Neuronal stem cell (in vitro differentiated cells): ENCODE results near the gene SIRPA.

Experiments used
- DNase-seq: peaks from one replicate; pipeline ENCODE4 v3.0.0-alpha.2; 2013; ENCODE audit warnings: low spot score
- H2AFZ ChIP-seq: one replicate; pipeline ENCODE4 v1.6.1; 2013; ENCODE audit warnings: mild to moderate bottlenecking, low read length, inconsistent platforms
- H2AK5ac ChIP-seq: 2 replicates; pipeline ENCODE4 v1.6.1; 2013; ENCODE audit warnings: low read depth, mild to moderate bottlenecking, inconsistent platforms, low read length, moderate library complexity, mixed read lengths
- H2BK120ac ChIP-seq: 2 replicates; pipeline ENCODE4 v1.6.1; 2013; ENCODE audit warnings: low read depth, mild to moderate bottlenecking, inconsistent platforms, low read length, moderate library complexity, mixed read lengths
- H2BK12ac ChIP-seq: one replicate; pipeline ENCODE4 v1.6.1; 2013; ENCODE audit warnings: low read length, inconsistent platforms
- H2BK15ac ChIP-seq: 2 replicates; pipeline ENCODE4 v1.6.1; 2013; ENCODE audit warnings: mild to moderate bottlenecking, low read length, inconsistent platforms, mixed read lengths
- H2BK5ac ChIP-seq: one replicate; pipeline ENCODE4 v1.6.1; 2013; ENCODE audit warnings: inconsistent platforms, mild to moderate bottlenecking, low read length, moderate library complexity
- H3K14ac ChIP-seq: one replicate; pipeline ENCODE4 v1.6.1; 2013; ENCODE audit warnings: low read length, inconsistent platforms
- H3K18ac ChIP-seq: 2 replicates; pipeline ENCODE4 v1.6.1; 2013; ENCODE audit warnings: low read length, inconsistent platforms
- H3K23ac ChIP-seq: 2 replicates; pipeline ENCODE4 v1.6.1; 2013; ENCODE audit warnings: low read depth, mild to moderate bottlenecking, mixed read lengths, low read length, inconsistent platforms; ENCODE audit not compliant: poor library complexity
- H3K27ac ChIP-seq: replicated peaks from 3 replicates; pipeline ENCODE4 v1.5.1; 2013; ENCODE audit warnings: low read length, inconsistent platforms
- H3K27me3 ChIP-seq, 3 experiments: 2 replicates each; pipeline ENCODE4 v1.6.1; 2013; ENCODE audit warnings: low read length in 3 of 3, mild to moderate bottlenecking in 2 of 3, inconsistent platforms in 1 of 3, low read depth in 1 of 3, mixed read lengths in 1 of 3, moderate library complexity in 1 of 3; ENCODE audit not compliant: control insufficient read depth in 3 of 3, insufficient read depth in 3 of 3
- H3K36me3 ChIP-seq, 2 donors: replicated peaks in 1 of 2; 2 replicates each; pipeline ENCODE4 v1.6.1; 2013; ENCODE audit warnings: low read length in 2 of 2; ENCODE audit not compliant: control insufficient read depth in 2 of 2, insufficient read depth in 2 of 2
- H3K4ac ChIP-seq: 2 replicates; pipeline ENCODE4 v1.6.1; 2013; ENCODE audit warnings: inconsistent platforms, mild to moderate bottlenecking, low read length, moderate library complexity
- H3K4me1 ChIP-seq, 2 donors: 1 replicate in 1 of 2; 2 replicates in 1 of 2; pipeline ENCODE4 v1.6.1; 2013; ENCODE audit warnings: low read length in 2 of 2, low read depth in 1 of 2; ENCODE audit not compliant: control insufficient read depth in 2 of 2, insufficient read depth in 1 of 2
- H3K4me2 ChIP-seq: one replicate; pipeline ENCODE4 v1.6.1; 2013; ENCODE audit warnings: mild to moderate bottlenecking, low read length, inconsistent platforms; ENCODE audit not compliant: insufficient read depth, poor library complexity, severe bottlenecking
- H3K4me3 ChIP-seq, 2 donors: 2 replicates each; pipeline ENCODE4 v1.5.1; 2013; ENCODE audit warnings: low read length in 2 of 2, mild to moderate bottlenecking in 2 of 2, inconsistent platforms in 1 of 2, moderate library complexity in 1 of 2
- H3K79me1 ChIP-seq: one replicate; pipeline ENCODE4 v1.6.1; 2013; ENCODE audit warnings: low read depth, mild to moderate bottlenecking, inconsistent platforms, low read length, moderate library complexity
- H3K9ac ChIP-seq: one replicate; pipeline ENCODE4 v1.6.1; 2013; ENCODE audit warnings: mild to moderate bottlenecking, low read depth, low read length, inconsistent platforms; ENCODE audit not compliant: poor library complexity
- H3K9me3 ChIP-seq, 2 donors: replicated peaks in 1 of 2; 2 replicates each; pipeline versions ENCODE3 to v1.6.1; 2013; ENCODE audit warnings: low read length in 2 of 2, mild to moderate bottlenecking in 2 of 2, inconsistent platforms in 1 of 2, low read depth in 1 of 2, mixed read lengths in 1 of 2, moderate library complexity in 1 of 2; ENCODE audit not compliant: control insufficient read depth in 2 of 2, insufficient read depth in 1 of 2
- H4K8ac ChIP-seq: one replicate; pipeline ENCODE4 v1.6.1; 2013; ENCODE audit warnings: low read depth, mild to moderate bottlenecking, inconsistent platforms, low read length, moderate library complexity
- H4K91ac ChIP-seq: one replicate; pipeline ENCODE4 v1.6.1; 2013; ENCODE audit warnings: low read length, low read depth, mild to moderate bottlenecking, inconsistent platforms; ENCODE audit not compliant: poor library complexity
- WGBS, 2 donors: extraction: QIAGEN DNeasy Blood & Tissue Kit; methylation state at CpG; one replicate each; pipeline ENCODE4 v1.1.7; 2013; ENCODE audit warnings: missing lambda C conversion rate in 2 of 2, mixed read lengths in 1 of 2; ENCODE audit not compliant: insufficient read length in 2 of 2, insufficient replicate concordance in 1 of 2; ENCODE audit errors: extremely low coverage in 2 of 2; 5-methylcytosine and 5-hydroxymethylcytosine counted together

Gene SIRPA

DNA sequence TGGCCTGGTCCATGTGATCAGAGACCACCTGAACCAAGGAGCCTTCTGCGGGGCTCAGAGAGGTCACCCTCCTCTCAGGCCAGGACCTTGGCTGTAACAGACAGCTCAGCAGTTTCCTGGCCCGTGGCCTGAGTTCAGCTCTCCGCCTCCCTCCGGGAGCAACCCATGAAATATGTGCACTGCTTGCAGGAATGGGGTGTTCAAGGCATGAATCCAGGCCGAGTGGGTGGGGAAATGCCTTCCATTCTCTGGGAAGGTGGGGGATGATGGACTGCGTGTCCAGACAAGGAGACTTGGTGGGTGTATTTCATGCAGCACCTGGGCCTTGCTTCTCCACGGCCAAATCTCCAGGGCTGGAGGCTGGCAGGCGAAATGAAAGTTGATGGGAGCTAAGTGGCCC is 46.0 kb downstream of the SIRPA start:
- Histone ChIP-seq H4K8ac (no peak overlapping the region), H2BK120ac (no peak overlapping the region), H3K14ac (no peak overlapping the region), H3K4me1 (peaks cover 0 to 2% of the 10 kb centered on the region in 2 donors), H2BK15ac (peak overlapping the region; percentile 19), H3K4ac (no peak overlapping the region), H3K18ac (no peak overlapping the region), H4K91ac (no peak overlapping the region), H2BK12ac (no peak overlapping the region), H3K36me3 (peaks cover 0 to 3% of the 10 kb centered on the region in 2 donors), H3K4me2 (no peak overlapping the region), H3K79me1 (no peaks in the 10 kb centered on the region), H2BK5ac (no peak overlapping the region), H3K9me3 (no peaks in the 10 kb centered on the region), H3K4me3 (peak overlapping the region in 1 of 2 donors; percentile 33), H2AFZ (no peak overlapping the region), H3K23ac (no peak overlapping the region), H3K9ac (no peak overlapping the region), H3K27me3 (peaks cover 0 to 35% (median 2%) of the 10 kb centered on the region in 3 experiments), H2AK5ac (no peak overlapping the region), H3K27ac (no peak overlapping the region)
- no CpG with 5 or more reads among the region's 8 CpGs for WGBS, 2 donors
- no peak for DNase-seq

DNA sequence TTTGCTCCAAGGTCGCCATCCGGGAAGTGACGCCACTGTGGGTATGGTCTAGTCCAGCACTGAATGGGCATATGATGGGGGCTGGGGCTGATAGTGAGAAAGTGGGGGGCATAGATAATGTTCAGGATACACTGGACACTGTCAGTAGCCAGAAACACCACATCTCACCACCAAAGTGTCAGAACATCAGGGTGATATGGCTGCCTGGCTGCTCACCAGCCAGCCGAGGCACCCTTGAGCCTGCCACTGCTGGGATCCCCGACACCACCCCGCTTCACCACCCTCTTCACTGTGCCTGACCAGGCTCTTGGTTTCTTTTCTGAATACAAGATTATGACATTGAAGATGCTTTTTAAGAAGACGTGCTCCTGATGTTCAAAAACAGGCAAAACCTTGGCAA is 46.9 kb downstream of the SIRPA start:
- Histone ChIP-seq H2BK12ac (no peak overlapping the region), H2BK15ac (no peak overlapping the region), H2AK5ac (no peak overlapping the region), H3K27me3 (peaks cover 0 to 44% (median 3%) of the 10 kb centered on the region in 3 experiments), H3K18ac (no peak overlapping the region), H3K79me1 (no peaks in the 10 kb centered on the region), H2AFZ (no peak overlapping the region), H4K91ac (no peak overlapping the region), H3K36me3 (peaks cover 0 to 3% of the 10 kb centered on the region in 2 donors), H3K27ac (no peak overlapping the region), H3K14ac (no peak overlapping the region), H3K9ac (no peak overlapping the region), H3K4ac (no peak overlapping the region), H3K4me1 (peaks cover 3 to 4% of the 10 kb centered on the region in 2 donors), H2BK120ac (no peak overlapping the region), H3K9me3 (no peaks in the 10 kb centered on the region), H3K23ac (no peak overlapping the region), H4K8ac (no peak overlapping the region), H3K4me2 (no peak overlapping the region), H3K4me3 (no peak overlapping the region), H2BK5ac (no peak overlapping the region)
- WGBS, 2 donors, result no CpG with 5 or more reads among the region's 7 CpGs
- DNase-seq, result no peak

DNA sequence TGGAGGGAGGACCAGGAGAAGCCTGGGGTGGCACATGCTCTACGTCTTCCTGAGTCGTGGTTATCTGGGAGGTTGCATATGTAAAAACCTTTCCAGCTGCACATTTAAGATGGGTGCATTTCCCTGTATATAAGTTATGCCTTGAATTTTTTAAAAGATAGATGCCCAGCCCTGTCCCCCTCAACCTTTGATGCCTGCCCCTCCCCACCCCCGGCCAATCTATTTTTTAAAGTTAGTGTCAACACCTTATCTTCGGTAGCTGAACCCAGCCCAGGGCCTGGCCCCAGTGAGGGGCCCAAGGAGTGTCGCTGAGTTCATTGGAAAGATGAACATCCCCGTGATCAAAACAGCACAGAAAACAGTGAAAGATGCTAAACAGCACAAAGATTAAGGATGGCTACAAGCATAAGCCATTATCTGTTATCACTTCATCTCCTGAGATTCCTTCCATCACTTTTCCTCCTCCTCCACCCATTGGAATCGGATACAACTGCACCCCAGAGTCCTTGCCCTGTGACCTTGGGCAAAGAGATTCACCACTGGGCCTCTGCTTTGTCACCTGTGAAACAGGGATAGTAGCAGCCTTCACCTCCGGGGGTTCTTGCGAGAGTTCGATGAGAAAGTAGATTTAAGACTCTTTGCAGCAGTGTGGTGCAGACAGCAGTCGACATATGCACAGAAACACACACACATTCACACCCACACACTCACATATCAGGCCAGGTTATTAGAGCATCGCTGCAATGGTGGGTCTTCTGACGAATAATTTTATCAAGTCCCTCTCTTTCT is 47.5 kb downstream of the SIRPA start:
- H3K4ac ChIP-seq, result no peak overlapping the region
- H3K27ac ChIP-seq, result no peak overlapping the region
- peaks cover 7 to 10% of the 10 kb centered on the region in 2 donors for H3K4me1 ChIP-seq
- no peaks in the 10 kb centered on the region for H3K9me3 ChIP-seq
- no peak overlapping the region for H3K4me3 ChIP-seq
- no peak overlapping the region for H3K18ac ChIP-seq
- no peak overlapping the region for H4K91ac ChIP-seq
- H2BK15ac ChIP-seq, result no peak overlapping the region
- H3K14ac ChIP-seq, result no peak overlapping the region
- H2BK5ac ChIP-seq, result no peak overlapping the region
- H3K36me3 ChIP-seq, result no peaks in the 10 kb centered on the region
- H3K79me1 ChIP-seq, result no peaks in the 10 kb centered on the region
- WGBS, 2 donors, result no CpG with 5 or more reads among the region's 13 CpGs
- no peak overlapping the region for H3K4me2 ChIP-seq
- H4K8ac ChIP-seq, result no peak overlapping the region
- no peak overlapping the region for H2BK120ac ChIP-seq
- H2AFZ ChIP-seq, result no peak overlapping the region
- H3K27me3 ChIP-seq, result peaks cover 0 to 50% (median 6%) of the 10 kb centered on the region in 3 experiments
- no peak for DNase-seq
- no peak overlapping the region for H3K9ac ChIP-seq
- no peak overlapping the region for H3K23ac ChIP-seq
- no peak overlapping the region for H2AK5ac ChIP-seq
- no peak overlapping the region for H2BK12ac ChIP-seq

DNA sequence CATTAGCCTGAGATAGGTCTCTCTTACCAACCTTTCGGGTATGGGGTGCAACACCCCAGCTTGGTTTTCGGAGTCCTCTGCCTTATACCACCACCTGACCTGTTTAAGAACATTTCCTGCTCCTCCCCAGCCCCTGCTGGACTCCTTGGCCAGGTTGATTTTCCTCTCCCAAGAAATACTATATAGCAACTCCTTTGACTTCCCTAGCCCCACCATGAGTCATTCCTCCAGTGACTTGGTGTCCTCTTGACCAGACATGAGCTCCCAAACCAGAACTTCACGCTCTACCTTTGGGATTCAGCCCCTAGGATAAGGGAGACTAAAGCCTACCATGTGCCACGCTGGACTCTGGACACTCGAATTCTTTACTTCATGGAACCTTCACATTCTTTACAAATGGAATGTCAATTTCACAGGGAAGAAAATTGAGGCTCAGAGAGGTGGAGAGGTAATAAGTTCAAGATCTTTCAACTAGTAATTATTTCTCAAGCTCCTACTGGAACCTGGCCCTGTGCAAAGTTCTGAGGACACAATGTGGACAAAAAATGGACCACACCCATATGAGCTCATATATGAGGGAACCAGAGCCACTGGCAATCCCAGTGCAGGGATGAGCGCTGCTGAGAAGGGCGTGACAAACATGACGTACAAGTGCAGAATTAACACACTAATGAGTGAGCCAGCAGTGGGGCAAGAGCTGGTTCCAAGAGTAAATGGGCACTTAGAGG is 48.2 kb downstream of the SIRPA start:
- no peak overlapping the region for H3K27ac ChIP-seq
- no peak overlapping the region for H2BK15ac ChIP-seq
- no peak overlapping the region for H2BK12ac ChIP-seq
- no peak overlapping the region for H3K23ac ChIP-seq
- no peak overlapping the region for H2BK5ac ChIP-seq
- no peak overlapping the region for H2BK120ac ChIP-seq
- no peaks in the 10 kb centered on the region for H3K9me3 ChIP-seq
- no peak overlapping the region for H4K91ac ChIP-seq
- H3K79me1 ChIP-seq, result no peaks in the 10 kb centered on the region
- WGBS, 2 donors, result no CpG with 5 or more reads among the region's 8 CpGs
- H3K27me3 ChIP-seq, result peaks cover 0 to 57% (median 7%) of the 10 kb centered on the region in 3 experiments
- no peak overlapping the region for H2AK5ac ChIP-seq
- DNase-seq, result no peak
- no peak overlapping the region for H3K9ac ChIP-seq
- no peak overlapping the region for H3K4me2 ChIP-seq
- no peak overlapping the region for H3K14ac ChIP-seq
- H3K4me1 ChIP-seq, result peaks cover 7 to 11% of the 10 kb centered on the region in 2 donors
- no peak overlapping the region for H3K18ac ChIP-seq
- no peak overlapping the region for H3K4me3 ChIP-seq
- H4K8ac ChIP-seq, result no peak overlapping the region
- H3K4ac ChIP-seq, result no peak overlapping the region
- no peaks in the 10 kb centered on the region for H3K36me3 ChIP-seq
- no peak overlapping the region for H2AFZ ChIP-seq
